Ovary (tissue), 3 donors: ENCODE results near the gene RNPEPL1.

Experiments used
- CTCF ChIP-seq, 3 donors: fragments of 450-650 bp in 2 of 3; fragments of 200-600 bp in 1 of 3; IDR thresholded peaks; one replicate each; pipeline versions ENCODE4 v1.5.1 to v1.8.0; 2016 to 2022; ENCODE audit warnings: antibody characterized with exemption in 3 of 3, mild to moderate bottlenecking in 1 of 3
- POLR2A ChIP-seq: fragments of 450-650 bp; IDR thresholded peaks from one replicate; pipeline ENCODE4 v1.6.1; 2017; ENCODE audit warnings: antibody characterized with exemption, mild to moderate bottlenecking, moderate library complexity
- donor health status: DM: no; HTN: no; CAD: no.

GRCh38 chr2:240603081-240603835, 35.0 kb downstream of the RNPEPL1 start:
- TF ChIP-seq CTCF (IDR thresholded peaks at IDR 0.05), result no peak
- no peak for TF ChIP-seq POLR2A
